ENCODE data around the gene LIME1. TPM values are rescaled to one million over a fixed set of nuclear protein-coding genes. Genes with fewer than 3 reads are reported as not detected.

The LIME1 gene
- total and polyA plus RNA-seq, 2 of the 8 experiments (the other 6 are each of a cell fraction or from before 2014, with no cell fraction given), result 4.5 to 5.9 TPM

GRCh38 chr20:63701051-63701328 is 35.5 kb upstream of the LIME1 start:
- WGBS, 2 experiments (ENCODE audit: extremely low coverage in 1 of 2, insufficient coverage in 1 of 2, insufficient read length in 1 of 2, insufficient replicate concordance in 2 of 2, low coverage in 1 of 2, low lambda C conversion rate in 2 of 2, missing lambda C conversion rate in 1 of 2), result 78% methylated on average over 4 of the region's 5 CpGs; no CpG with 5 or more reads in 1 of the 2 experiments
- no peak for TF ChIP-seq POLR2AphosphoS5 (IDR thresholded peaks at IDR 0.05; ENCODE audit: low read depth, low read length)
- no peak for TF ChIP-seq YY1 (IDR thresholded peaks at IDR 0.05; ENCODE audit: low read depth, low read length)
- no peak for TF ChIP-seq HDAC2 (IDR thresholded peaks at IDR 0.05; ENCODE audit: borderline replicate concordance in 1 of 2, low read depth in 2 of 2, low read length in 2 of 2)
- TF ChIP-seq RBBP5 (IDR thresholded peaks at IDR 0.05; ENCODE audit: borderline replicate concordance, low read depth, low read length), result no peak
- TF ChIP-seq MAX (IDR thresholded peaks at IDR 0.05), result no peak
- no peak for TF ChIP-seq NRF1 (IDR thresholded peaks at IDR 0.05; ENCODE audit: low read depth, low read length)
- TF ChIP-seq CTBP2 (IDR thresholded peaks at IDR 0.05; ENCODE audit: borderline replicate concordance, insufficient read depth, insufficient read length, low read length), result no peak
- no peak for TF ChIP-seq SRF (IDR thresholded peaks at IDR 0.05; ENCODE audit: low read depth, low read length)
- no peak for TF ChIP-seq KDM1A (IDR thresholded peaks at IDR 0.05; ENCODE audit: borderline replicate concordance, low read length)
- Histone ChIP-seq H3K4me1 (replicated peaks in 1 of 4; ENCODE audit: control insufficient read depth in 3 of 4, insufficient read depth in 4 of 4, low read length in 3 of 4) (peaks cover 0 to 12% (median 6%) of the 10 kb centered on the region in 4 experiments; a peak in 4 of 7 replicates), H3K9me3 (ENCODE audit: insufficient read depth in 2 of 2, low read depth in 1 of 2, low read length in 1 of 2) (no peaks in the 10 kb centered on the region), H3K56ac (replicated peaks; ENCODE audit: insufficient read length, low read depth, low read length) (no peak overlapping the region), H3K18ac (ENCODE audit: extremely low read depth, low read length) (no peak overlapping the region), H3K4ac (replicated peaks; ENCODE audit: insufficient read length, low read depth, low read length) (no peak overlapping the region), H2BK5ac (ENCODE audit: low read depth, low read length) (no peak overlapping the region), H3K23me2 (ENCODE audit: low read depth, low read length) (peaks cover 5% of the 10 kb centered on the region; the same call in 1 of the 2 replicates), H4K8ac (ENCODE audit: extremely low read depth, insufficient read depth, low read length) (no peak overlapping the region), H2BK12ac (ENCODE audit: low read depth, low read length) (no peak overlapping the region), H3K14ac (ENCODE audit: insufficient read length) (no peak overlapping the region), H2BK15ac (ENCODE audit: low read length) (no peak overlapping the region), H3K79me1 (ENCODE audit: low read depth, low read length) (0 out of 2 replicates have a peak, but pooled peaks cover 3% of the 10 kb centered on the region), H2BK20ac (ENCODE audit: low read length) (no peak overlapping the region), H2AFZ (ENCODE audit: low read length) (no peak overlapping the region), H3K9ac (replicated peaks in 1 of 4; ENCODE audit: extremely low read depth in 1 of 4, low read depth in 3 of 4, low read length in 3 of 4) (no peak overlapping the region), H3K27me3 (replicated peaks in 1 of 4; ENCODE audit: control insufficient read depth in 3 of 4, extremely low read depth in 1 of 4, insufficient read depth in 3 of 4, low read length in 3 of 4) (no peaks in the 10 kb centered on the region), H4K20me1 (replicated peaks in 1 of 2; ENCODE audit: control insufficient read depth in 1 of 2, insufficient read depth in 2 of 2, low read length in 2 of 2) (peaks cover 2 to 15% of the 10 kb centered on the region in 2 experiments), H2BK120ac (replicated peaks; ENCODE audit: low read depth, low read length) (no peak overlapping the region), H3K79me2 (ENCODE audit: control insufficient read depth in 1 of 2, insufficient read depth in 2 of 2, low read length in 2 of 2) (0 out of 4 replicates have a peak, but pooled peaks cover 0 to under 1% of the 10 kb centered on the region in 2 experiments), H3K23ac (ENCODE audit: insufficient read length) (no peak overlapping the region), H2AK5ac (ENCODE audit: low read depth, low read length) (no peak overlapping the region), H4K5ac (ENCODE audit: insufficient read length, low read depth, low read length) (no peak overlapping the region), H3K4me2 (ENCODE audit: insufficient read depth in 1 of 2, low read depth in 2 of 2, low read length in 2 of 2) (no peak overlapping the region), H4K91ac (replicated peaks; ENCODE audit: insufficient read length, low read length) (no peak overlapping the region), H3K36me3 (ENCODE audit: control insufficient read depth in 2 of 4, insufficient read depth in 4 of 4, low read length in 3 of 4) (peaks cover 3 to 16% (median 8%) of the 10 kb centered on the region in 4 experiments; a peak in 5 of 8 replicates), H3K27ac (ENCODE audit: low read depth, low read length) (no peak overlapping the region), H3K4me3 (ENCODE audit: extremely low read depth in 1 of 4, insufficient read depth in 2 of 4, low read depth in 3 of 4, low read length in 4 of 4) (no peak overlapping the region)
- DNase-seq (ENCODE audit: low read depth in 1 of 2, low spot score in 2 of 2), result no peak
- CTCF ChIA-PET (ENCODE audit: partially characterized antibody), result no interaction called here
- FAIRE-seq, result no peak
- POLR2A ChIA-PET (ENCODE audit: partially characterized antibody), result interaction anchor here (1.3 to 4.1 kb wide), 5 partner anchors 10 to 43 kb away, joined by 3 to 18 read pairs (median 15); partner anchors contain the start of genes RTEL1 and SLC2A4RG
